IMR-90 (cell line): ENCODE measurements around the gene ZNF814. TPM values are rescaled to one million over a fixed set of nuclear protein-coding genes. Genes with fewer than 3 reads are reported as not detected.
"Not testable (repeated sequence)": the region's sequence is repeated elsewhere in the genome, so short reads cannot be mapped to it uniquely, and the experiment has no call there.

Source experiments
- ATAC-seq: fragments of 200-7000 bp; cut with Tn5 transposase; 2 replicates; pipeline ENCODE4 v1.9.1; 2020; ENCODE audit warnings: low read depth, mild to moderate bottlenecking, moderate library complexity
- BruUV-seq: library from RNA; stranded (reverse); fragments of 400-500 nt; replicated peaks from 2 replicates; lab custom pipeline; 2021; lab: Mats Ljungman, UMichigan
- CTCF ChIA-PET: fragments of 300-600 bp; formaldehyde crosslinking; extraction: SDS; loops from one replicate; lab custom pipeline; 2021; ENCODE audit warnings: antibody characterized with exemption; lab: Yijun Ruan, JAX
- POLR2A ChIA-PET: fragments of 300-600 bp; sonication (Branson Sonifier 250); formaldehyde crosslinking; loops from one replicate; lab custom pipeline; 2022; ENCODE audit warnings: antibody characterized with exemption; ENCODE audit not compliant: unreplicated experiment; lab: Charles Lee
- DNase-seq: peaks from one replicate; pipeline ENCODE4 v3.0.0; 2013
- H2AFZ ChIP-seq: replicated peaks from 2 replicates; pipeline ENCODE3; 2013; ENCODE audit warnings: low read length, mild to moderate bottlenecking; ENCODE audit not compliant: poor library complexity
- H2AK5ac ChIP-seq: 2 replicates; pipeline ENCODE4 v1.6.1; 2013; ENCODE audit warnings: low read depth, low read length, inconsistent platforms
- H2AK9ac ChIP-seq: replicated peaks from 2 replicates; pipeline ENCODE3; 2013; ENCODE audit warnings: mild to moderate bottlenecking, low read depth, low read length, moderate library complexity; ENCODE audit not compliant: poor library complexity
- H2BK120ac ChIP-seq: 2 replicates; pipeline ENCODE4 v1.6.1; 2013; ENCODE audit warnings: low read depth, low read length, inconsistent platforms
- H2BK15ac ChIP-seq: 3 replicates; pipeline ENCODE4 v1.6.1; 2013; ENCODE audit warnings: low read depth, low read length, inconsistent platforms
- H2BK20ac ChIP-seq: 2 replicates; pipeline ENCODE4 v1.6.1; 2013; ENCODE audit warnings: low read depth, mild to moderate bottlenecking, inconsistent platforms, low read length, moderate library complexity
- H2BK5ac ChIP-seq: 2 replicates; pipeline ENCODE4 v1.6.1; 2013; ENCODE audit warnings: mild to moderate bottlenecking, low read depth, low read length, inconsistent platforms; ENCODE audit not compliant: poor library complexity, severe bottlenecking
- H3K14ac ChIP-seq: replicated peaks from 2 replicates; pipeline ENCODE4 v1.6.1; 2013; ENCODE audit warnings: low read depth, low read length, inconsistent platforms
- H3K18ac ChIP-seq: 2 replicates; pipeline ENCODE4 v1.6.1; 2013; ENCODE audit warnings: low read depth, low read length, control low read depth
- H3K23ac ChIP-seq: 2 replicates; pipeline ENCODE4 v1.6.1; 2013; ENCODE audit warnings: low read depth, low read length, inconsistent platforms
- H3K27ac ChIP-seq: 2 replicates; pipeline ENCODE4 v1.5.1; 2013; ENCODE audit warnings: mild to moderate bottlenecking, control low read depth, low read length; ENCODE audit not compliant: insufficient read depth
- H3K27me3 ChIP-seq: 2 replicates; pipeline ENCODE4 v1.6.1; 2013; ENCODE audit warnings: low read length; ENCODE audit not compliant: control insufficient read depth, insufficient read depth
- H3K36me3 ChIP-seq: 2 replicates; pipeline ENCODE4 v1.6.1; 2013; ENCODE audit warnings: low read length, mixed read lengths; ENCODE audit not compliant: control insufficient read depth, insufficient read depth
- H3K4ac ChIP-seq: 2 replicates; pipeline ENCODE4 v1.6.1; 2013; ENCODE audit warnings: low read depth, low read length, inconsistent platforms
- H3K4me1 ChIP-seq: 2 replicates; pipeline ENCODE4 v1.6.1; 2013; ENCODE audit warnings: low read length, mixed read lengths; ENCODE audit not compliant: control insufficient read depth, insufficient read depth
- H3K4me2 ChIP-seq: 2 replicates; pipeline ENCODE4 v1.6.1; 2013; ENCODE audit warnings: low read depth, mild to moderate bottlenecking, control low read depth, low read length, moderate library complexity
- H3K4me3 ChIP-seq: 2 replicates; pipeline ENCODE4 v1.5.1; 2013; ENCODE audit warnings: low read depth, mild to moderate bottlenecking, control low read depth, low read length, moderate library complexity; ENCODE audit not compliant: insufficient read depth
- H3K56ac ChIP-seq: 2 replicates; pipeline ENCODE4 v1.6.1; 2013; ENCODE audit warnings: low read length, inconsistent platforms; ENCODE audit not compliant: insufficient read depth; ENCODE audit errors: extremely low read depth
- H3K79me1 ChIP-seq, 2 experiments: 2 replicates each; pipeline ENCODE4 v1.6.1; 2013; ENCODE audit warnings: low read length in 2 of 2, inconsistent platforms in 1 of 2, low read depth in 1 of 2
- H3K9ac ChIP-seq: 2 replicates; pipeline ENCODE4 v1.6.1; 2013; ENCODE audit warnings: low read depth, low read length, control low read depth
- H3K9me1 ChIP-seq: 2 replicates; pipeline ENCODE4 v1.6.1; 2013; ENCODE audit warnings: low read length, inconsistent platforms; ENCODE audit not compliant: insufficient read depth
- H3K9me3 ChIP-seq: 2 replicates; pipeline ENCODE4 v1.6.1; 2013; ENCODE audit warnings: low read length; ENCODE audit not compliant: control insufficient read depth, insufficient read depth
- H4K20me1 ChIP-seq: 2 replicates; pipeline ENCODE4 v1.6.1; 2013; ENCODE audit warnings: low read length, inconsistent platforms; ENCODE audit not compliant: insufficient read depth
- H4K5ac ChIP-seq: 2 replicates; pipeline ENCODE4 v1.6.1; 2013; ENCODE audit warnings: mild to moderate bottlenecking, low read depth, low read length, control low read depth
- H4K8ac ChIP-seq, 2 experiments: 2 replicates each; pipeline ENCODE4 v1.6.1; 2013; ENCODE audit warnings: low read depth in 2 of 2, low read length in 2 of 2, control low read depth in 1 of 2, inconsistent platforms in 1 of 2
- H4K91ac ChIP-seq: 2 replicates; pipeline ENCODE4 v1.6.1; 2013; ENCODE audit warnings: low read depth, low read length, inconsistent platforms; ENCODE audit not compliant: insufficient read depth
- WGBS, 2 experiments: methylation state at CpG; one replicate each; pipeline versions ENCODE4 v1.1.5 to v1.1.7; 2013; ENCODE audit warnings: missing lambda C conversion rate in 2 of 2; ENCODE audit not compliant: insufficient read length in 1 of 2; ENCODE audit errors: extremely low coverage in 2 of 2; 5-methylcytosine and 5-hydroxymethylcytosine counted together
- dilution Hi-C: fragments of 300-500 bp; cut with HindIII; formaldehyde crosslinking; loops from one replicate; pipeline ENCODE4 v1.14.3; 2018; ENCODE audit warnings: low sequenced_read_pairs; ENCODE audit not compliant: unreplicated experiment
- in situ Hi-C: fragments of 300-500 bp; cut with MboI; formaldehyde crosslinking; loops from 3 replicates; pipeline ENCODE4 v1.14.3; 2019; ENCODE audit warnings: low sequenced_read_pairs, inconsistent platforms, mixed read lengths
- intact Hi-C: fragments of 100-400 bp; cut with micrococcal nuclease; formaldehyde crosslinking; loops from 2 replicates; pipeline ENCODE4 v1.10.0; 2022
- polyA plus RNA-seq, 3 experiments: library from polyadenylated mRNA; depleted of rRNA; stranded (reverse); fragments of >200 nt; gene quantifications; 2 replicates each; pipeline ENCODE4 v1.2.3, GENCODE V29; 2012; ENCODE audit warnings: low replicate concordance in 1 of 3
- total RNA-seq: library from RNA; depleted of rRNA; stranded (reverse); fragments of >200 nt; gene quantifications from 2 replicates; pipeline ENCODE4 v1.2.3, GENCODE V29; 2012

ZNF814 gene
- total and polyA plus RNA-seq, 2 of the 4 experiments (the other 2 are of a cell fraction), result 3.9 to 5.9 TPM

GRCh38 chr19:57873883-57874799, 14.7 kb downstream of the ZNF814 start:
- H2AK9ac ChIP-seq, dilution Hi-C loops, H3K18ac ChIP-seq, H3K4me3 ChIP-seq, H3K79me1 ChIP-seq, H2BK5ac ChIP-seq, intact Hi-C loops, H2BK15ac ChIP-seq, H2BK120ac ChIP-seq, H3K23ac ChIP-seq, H3K4me1 ChIP-seq, H3K56ac ChIP-seq, H2AFZ ChIP-seq, H4K8ac ChIP-seq, H3K27ac ChIP-seq, H3K14ac ChIP-seq, ATAC-seq, H3K27me3 ChIP-seq, H3K4ac ChIP-seq, H4K91ac ChIP-seq, H3K9me1 ChIP-seq, POLR2A ChIA-PET, CTCF ChIA-PET, in situ Hi-C loops, H3K9ac ChIP-seq, H2AK5ac ChIP-seq, H2BK20ac ChIP-seq, BruUV-seq, DNase-seq, H4K20me1 ChIP-seq, H4K5ac ChIP-seq, H3K4me2 ChIP-seq: not testable (repeated sequence)
- Histone ChIP-seq H3K36me3 (peaks cover 32% of the 10 kb centered on the region), H3K9me3 (peaks cover 78% of the 10 kb centered on the region)
- 83% methylated on average over 2 of the region's 8 CpGs; no CpG with 5 or more reads in 1 of the 2 experiments for WGBS, 2 experiments
